RPMI8226 (cell line): Measurements from ENCODE around the gene ADCY7.

Source experiments
- DNase-seq: peaks from one replicate; pipeline ENCODE4 v3.0.0-alpha.2; 2015

ADCY7 gene

GRCh38 chr16:50315346-50315997, 49.1 kb downstream of the ADCY7 start:
- no peak for DNase-seq

GRCh38 chr16:50316102-50316847, 49.9 kb downstream of the ADCY7 start:
- no peak for DNase-seq

- no peak for DNase-seq
Observed at GRCh38 chr16:50316848-50317630, 50.7 kb downstream of the ADCY7 start.

DNA sequence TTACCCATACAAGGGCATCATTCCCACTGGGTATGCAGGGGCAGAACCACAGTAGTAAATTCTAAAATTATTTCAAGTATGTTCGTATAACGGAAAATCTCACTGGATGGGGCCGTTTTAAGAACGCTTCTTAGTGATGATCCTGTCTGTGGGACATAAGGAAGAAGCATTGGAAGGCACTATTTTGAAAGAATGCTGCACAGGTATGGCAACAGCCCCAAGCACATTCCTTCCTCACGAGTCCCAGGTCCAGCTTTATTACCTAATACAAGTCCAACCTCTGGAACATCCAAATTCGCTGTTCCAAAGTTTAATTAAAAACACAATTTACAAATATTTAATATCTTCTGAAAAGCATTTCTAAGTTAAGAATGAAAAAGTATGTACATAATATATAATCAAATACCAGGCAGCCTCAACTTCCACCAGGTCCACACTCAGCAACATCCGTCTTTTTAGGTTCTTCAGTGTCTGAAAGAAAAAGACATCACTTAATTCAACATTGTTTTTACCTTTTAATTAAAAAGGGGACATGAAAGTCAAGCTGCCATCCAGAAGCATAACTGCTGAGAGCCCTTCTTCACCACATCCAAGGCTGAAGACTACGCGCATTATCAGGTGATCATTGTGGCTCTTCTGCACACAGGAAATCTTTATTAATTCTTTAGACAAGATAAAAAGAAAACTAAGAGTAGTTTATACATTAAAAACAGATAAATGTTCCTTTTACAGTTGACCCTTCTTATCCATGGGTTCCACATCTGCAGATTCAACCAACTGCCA, 52.6 kb downstream of the ADCY7 start:
- no peak for DNase-seq

- DNase-seq, result no peak
Observed at GRCh38 chr16:50320310-50320709, 54.0 kb downstream of the ADCY7 start.

DNA sequence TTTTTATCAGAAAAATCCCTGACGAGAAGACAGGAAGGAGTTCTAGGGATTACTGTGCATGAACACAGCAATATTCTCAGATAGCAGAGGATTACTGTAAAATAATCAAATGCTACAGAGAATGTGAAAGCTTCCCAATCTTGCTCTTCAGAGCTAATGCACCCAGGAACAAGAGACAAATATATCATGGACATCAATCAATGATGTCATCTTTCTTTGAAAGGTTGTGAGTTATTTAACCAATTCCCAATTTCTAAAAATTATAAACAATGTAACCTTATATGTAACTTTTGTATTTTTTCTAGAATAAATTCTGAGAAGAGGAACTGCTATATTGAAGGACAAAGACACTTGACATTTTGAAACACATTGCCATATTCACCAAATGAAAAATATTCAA, 56.0 kb downstream of the ADCY7 start:
- DNase-seq, result no peak

DNA sequence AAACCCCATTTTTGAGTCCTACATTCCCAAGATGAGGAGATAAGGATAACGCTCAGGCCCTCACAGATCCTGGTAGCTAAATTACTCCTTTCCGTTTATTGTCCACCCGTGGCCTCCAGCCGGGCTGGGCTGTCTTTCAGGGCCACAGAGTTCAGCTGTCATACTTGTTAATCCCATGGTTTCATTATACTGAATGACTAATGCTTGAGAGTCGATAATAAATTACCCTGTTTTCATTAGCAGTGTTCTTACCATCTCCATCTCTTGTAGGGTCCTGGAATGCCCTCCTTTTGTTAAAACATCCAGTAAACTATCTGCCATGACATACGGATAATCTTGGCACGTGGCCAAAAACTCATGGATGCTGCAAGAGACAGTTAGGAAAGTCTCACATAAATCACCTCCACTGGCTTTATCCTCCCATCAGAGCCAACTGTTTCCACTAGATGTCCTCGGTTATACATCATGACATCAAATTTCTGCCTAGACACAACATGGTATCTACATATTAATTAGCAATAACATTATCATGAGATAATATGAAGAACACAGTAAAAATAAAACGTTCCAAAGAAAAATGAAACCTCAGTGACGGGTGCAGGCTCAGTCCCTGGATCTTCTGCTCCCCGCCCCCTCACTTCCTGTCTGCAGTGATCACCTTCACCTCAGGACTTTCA, 57.1 kb downstream of the ADCY7 start:
- DNase-seq, result peak; percentile 26

- DNase-seq, result no peak
Observed at GRCh38 chr16:50324345-50324744, 58.0 kb downstream of the ADCY7 start.

GRCh38 chr16:50326264-50326663, 59.9 kb downstream of the ADCY7 start:
- DNase-seq, result no peak

DNA sequence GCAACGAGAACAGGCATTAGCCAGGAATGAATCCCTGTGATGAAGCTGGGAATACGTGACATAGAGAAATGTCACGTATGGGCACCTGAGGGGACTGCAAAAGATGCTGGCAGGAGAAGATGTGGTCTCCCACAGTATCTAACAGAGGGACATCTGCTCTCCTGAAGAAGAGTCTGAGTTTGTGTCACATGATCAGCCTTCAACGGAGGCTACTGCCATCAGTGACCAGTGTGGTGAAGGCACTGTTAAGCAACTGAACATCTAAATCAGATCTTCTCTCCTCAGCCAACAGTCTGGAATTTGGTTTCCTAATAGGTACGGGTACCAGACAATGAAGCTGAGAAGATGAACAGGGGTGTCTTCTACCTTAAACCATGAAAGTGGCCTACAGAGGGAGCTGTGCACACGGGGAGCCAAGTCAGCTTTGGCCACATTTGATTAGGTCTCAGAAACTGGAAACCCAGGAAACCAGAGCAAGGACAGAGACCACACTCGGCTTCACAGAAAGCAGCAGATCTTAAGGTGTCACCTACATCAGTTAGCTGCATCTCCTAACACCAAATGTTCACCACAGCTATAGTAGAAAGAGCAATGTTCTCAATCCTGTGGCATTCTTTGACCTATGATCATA, 60.6 kb downstream of the ADCY7 start:
- DNase-seq, result peak; percentile 68

GRCh38 chr16:50329446-50330189, 63.3 kb downstream of the ADCY7 start:
- DNase-seq, result no peak

- DNase-seq, result no peak
Observed at GRCh38 chr16:50331570-50331969, 65.2 kb downstream of the ADCY7 start.

DNA sequence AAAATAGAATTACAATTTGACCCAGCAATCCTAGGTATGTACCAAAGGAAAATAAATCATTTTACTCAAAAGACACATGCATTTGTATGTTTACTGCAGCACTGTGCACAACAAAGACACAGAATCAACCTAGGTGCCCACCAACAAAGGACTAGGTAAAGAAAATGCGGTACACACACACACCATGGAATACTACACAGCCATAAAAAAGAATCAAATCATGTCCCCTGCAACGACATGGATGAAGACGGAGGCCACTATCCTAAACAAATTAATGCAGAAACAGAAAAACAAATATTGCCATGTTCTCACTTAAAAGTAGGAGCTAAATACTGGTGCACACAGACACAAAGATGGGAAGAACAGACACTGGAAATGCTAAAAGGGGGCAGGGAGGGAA, 66.2 kb downstream of the ADCY7 start:
- DNase-seq, result no peak

DNA sequence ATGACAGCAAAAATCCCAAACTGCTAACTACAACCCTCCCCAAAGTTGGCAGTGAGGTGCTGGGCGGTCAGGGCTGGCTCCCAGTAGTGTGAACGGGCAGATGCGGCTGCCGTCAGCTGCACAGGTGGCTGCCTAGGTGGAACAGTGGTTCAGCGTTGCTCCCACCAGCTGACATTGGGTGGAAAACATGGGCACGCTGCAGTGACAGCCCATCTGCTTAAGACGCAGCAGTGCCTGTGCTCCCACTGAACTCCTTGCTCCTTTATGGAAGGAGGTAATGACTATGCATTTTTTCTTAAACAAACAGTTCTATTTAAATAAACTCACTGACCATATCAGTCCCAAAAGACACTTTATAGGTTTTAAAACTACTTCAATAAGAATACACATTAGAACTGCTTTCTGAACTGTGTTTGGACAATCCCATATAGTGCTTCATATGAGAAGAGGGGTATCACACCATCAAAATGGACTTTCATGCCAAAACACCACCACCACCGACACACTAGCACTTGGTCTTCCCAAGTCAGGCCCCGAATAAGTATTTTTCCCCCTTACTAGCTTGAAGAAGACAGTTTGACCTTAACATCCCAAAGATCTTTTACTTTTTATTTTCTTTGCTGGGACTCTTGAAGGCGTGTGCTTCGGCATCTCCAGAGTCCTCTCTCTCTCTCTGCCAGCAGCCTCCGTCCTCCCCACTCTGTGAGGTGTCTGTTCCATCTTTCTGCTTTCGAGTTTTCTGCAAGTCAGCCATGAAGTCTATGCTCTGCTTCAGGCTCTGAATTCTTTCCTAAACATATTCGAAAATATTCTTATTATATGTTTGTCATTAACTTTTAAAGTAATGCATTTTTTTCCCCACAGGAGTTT, 68.0 kb downstream of the ADCY7 start:
- no peak for DNase-seq

GRCh38 chr16:50335196-50335958, 69.0 kb downstream of the ADCY7 start:
- DNase-seq, result no peak

DNA sequence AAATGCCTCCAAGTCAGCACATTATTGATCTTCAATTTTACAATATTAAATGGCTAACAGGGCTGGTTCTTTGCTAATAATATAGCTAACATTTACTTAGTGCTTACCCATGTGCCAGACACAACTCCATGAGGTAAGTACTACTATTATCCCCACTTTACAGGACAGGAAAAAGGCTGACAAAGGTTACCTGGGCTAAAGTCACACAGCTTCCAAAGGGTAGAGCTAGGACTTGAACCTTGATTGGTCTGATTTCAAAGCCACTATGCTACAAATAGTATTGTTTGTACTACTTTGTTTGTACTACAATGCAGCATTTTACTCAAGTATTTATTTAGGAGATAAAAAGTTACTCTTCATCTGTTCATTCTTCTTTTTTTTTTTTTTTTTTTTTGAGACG, 70.5 kb downstream of the ADCY7 start:
- no peak for DNase-seq

GRCh38 chr16:50338371-50339231, 72.2 kb downstream of the ADCY7 start:
- no peak for DNase-seq

DNA sequence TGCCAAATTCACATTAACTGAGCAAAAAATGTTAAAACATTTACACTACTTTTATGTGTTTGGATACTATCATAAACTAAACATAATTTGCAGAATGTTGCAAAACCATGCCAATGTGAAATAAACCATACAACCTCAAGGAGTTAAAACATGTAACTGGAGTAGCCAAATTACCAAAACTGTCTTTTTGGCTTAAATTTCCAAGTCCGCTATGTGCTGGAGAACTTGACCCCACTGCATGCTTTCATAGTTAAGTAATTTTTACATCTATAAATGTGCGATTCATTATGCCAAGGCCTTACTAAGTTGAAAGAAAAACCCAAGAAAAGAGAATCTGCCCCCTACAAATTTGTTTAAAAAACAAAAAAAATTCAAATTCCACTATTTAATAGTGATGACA, 74.2 kb downstream of the ADCY7 start:
- DNase-seq, result no peak
